ENCODE measurements around the gene GSN. TPM values are rescaled to one million over a fixed set of nuclear protein-coding genes. Genes with fewer than 3 reads are reported as not detected.
"Not testable (repeated sequence)": the region's sequence is repeated elsewhere in the genome, so short reads cannot be mapped to it uniquely, and the experiment has no call there.

Gene GSN
- total RNA-seq, 2 experiments from 2014 or later: 1.9 to 2.2 TPM

- peak; percentile 62 for ATAC-seq
- POLR2A ChIA-PET: no interaction called here
- no peaks in the 10 kb centered on the region for H3K36me3 Mint-ChIP-seq (ENCODE audit: low read depth)
- no peak overlapping the region for H3K4me3 Mint-ChIP-seq
- H3K27me3 Mint-ChIP-seq: no peaks in the 10 kb centered on the region
- H3K9me3 Mint-ChIP-seq: no peaks in the 10 kb centered on the region
- TF ChIP-seq, protein P1, sequence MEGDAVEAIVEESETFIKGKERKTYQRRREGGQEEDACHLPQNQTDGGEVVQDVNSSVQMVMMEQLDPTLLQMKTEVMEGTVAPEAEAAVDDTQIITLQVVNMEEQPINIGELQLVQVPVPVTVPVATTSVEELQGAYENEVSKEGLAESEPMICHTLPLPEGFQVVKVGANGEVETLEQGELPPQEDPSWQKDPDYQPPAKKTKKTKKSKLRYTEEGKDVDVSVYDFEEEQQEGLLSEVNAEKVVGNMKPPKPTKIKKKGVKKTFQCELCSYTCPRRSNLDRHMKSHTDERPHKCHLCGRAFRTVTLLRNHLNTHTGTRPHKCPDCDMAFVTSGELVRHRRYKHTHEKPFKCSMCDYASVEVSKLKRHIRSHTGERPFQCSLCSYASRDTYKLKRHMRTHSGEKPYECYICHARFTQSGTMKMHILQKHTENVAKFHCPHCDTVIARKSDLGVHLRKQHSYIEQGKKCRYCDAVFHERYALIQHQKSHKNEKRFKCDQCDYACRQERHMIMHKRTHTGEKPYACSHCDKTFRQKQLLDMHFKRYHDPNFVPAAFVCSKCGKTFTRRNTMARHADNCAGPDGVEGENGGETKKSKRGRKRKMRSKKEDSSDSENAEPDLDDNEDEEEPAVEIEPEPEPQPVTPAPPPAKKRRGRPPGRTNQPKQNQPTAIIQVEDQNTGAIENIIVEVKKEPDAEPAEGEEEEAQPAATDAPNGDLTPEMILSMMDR (IDR thresholded peaks at IDR 0.05): no peak
- H3K27ac Mint-ChIP-seq: no peak overlapping the region
- peaks cover 29% of the 10 kb centered on the region for H3K4me1 Mint-ChIP-seq (ENCODE audit: low read depth)
- peak; percentile 19 for DNase-seq
- CTCF ChIA-PET: interaction anchor here (1.3 to 2.9 kb wide), 5 partner anchors 9 to 112 kb away, joined by 4 to 11 read pairs (median 4); no protein-coding TSS in a partner anchor
- intact Hi-C loops (cut with micrococcal nuclease): no loop called here
These were observed 19.2 kb downstream of the GSN start for GRCh38 chr9:121286973-121287741.

DNA sequence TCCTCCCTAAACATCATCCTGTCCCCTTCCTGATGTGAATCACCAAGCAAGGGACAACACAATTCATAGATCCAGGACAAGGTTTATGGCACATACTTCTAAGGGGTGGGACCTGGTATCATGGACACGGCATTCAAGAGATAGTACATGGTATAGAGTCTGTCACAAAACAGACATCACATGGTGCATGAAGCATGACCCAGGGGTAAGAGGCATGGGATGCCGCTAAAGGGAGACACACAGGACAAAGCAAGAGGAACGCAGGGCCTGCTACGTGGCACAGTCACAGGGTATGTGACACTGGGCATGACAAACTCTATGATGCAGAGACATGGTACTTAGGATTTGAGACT lies 20.7 kb downstream of the GSN start:
- intact Hi-C loops (cut with micrococcal nuclease): no loop called here
- Mint-ChIP-seq H3K4me1 (ENCODE audit: low read depth) (peaks cover 29% of the 10 kb centered on the region), H3K27me3 (no peaks in the 10 kb centered on the region), H3K36me3 (ENCODE audit: low read depth) (no peaks in the 10 kb centered on the region), H3K4me3 (no peak overlapping the region), H3K9me3 (no peaks in the 10 kb centered on the region), H3K27ac (no peak overlapping the region)
- DNase-seq (no peak), ATAC-seq (no peak)
- TF ChIP-seq, protein P1 (IDR thresholded peaks at IDR 0.05): no peak
- ChIA-PET POLR2A (interaction anchor here (1.9 kb wide), 1 partner anchor 29 kb away, joined by 5 read pairs; no protein-coding TSS in a partner anchor), CTCF (interaction anchor here (1.0 to 1.7 kb wide), 5 partner anchors 10 to 111 kb away, joined by 3 to 4 read pairs (median 4); partner anchors contain the start of gene GSN)

DNA sequence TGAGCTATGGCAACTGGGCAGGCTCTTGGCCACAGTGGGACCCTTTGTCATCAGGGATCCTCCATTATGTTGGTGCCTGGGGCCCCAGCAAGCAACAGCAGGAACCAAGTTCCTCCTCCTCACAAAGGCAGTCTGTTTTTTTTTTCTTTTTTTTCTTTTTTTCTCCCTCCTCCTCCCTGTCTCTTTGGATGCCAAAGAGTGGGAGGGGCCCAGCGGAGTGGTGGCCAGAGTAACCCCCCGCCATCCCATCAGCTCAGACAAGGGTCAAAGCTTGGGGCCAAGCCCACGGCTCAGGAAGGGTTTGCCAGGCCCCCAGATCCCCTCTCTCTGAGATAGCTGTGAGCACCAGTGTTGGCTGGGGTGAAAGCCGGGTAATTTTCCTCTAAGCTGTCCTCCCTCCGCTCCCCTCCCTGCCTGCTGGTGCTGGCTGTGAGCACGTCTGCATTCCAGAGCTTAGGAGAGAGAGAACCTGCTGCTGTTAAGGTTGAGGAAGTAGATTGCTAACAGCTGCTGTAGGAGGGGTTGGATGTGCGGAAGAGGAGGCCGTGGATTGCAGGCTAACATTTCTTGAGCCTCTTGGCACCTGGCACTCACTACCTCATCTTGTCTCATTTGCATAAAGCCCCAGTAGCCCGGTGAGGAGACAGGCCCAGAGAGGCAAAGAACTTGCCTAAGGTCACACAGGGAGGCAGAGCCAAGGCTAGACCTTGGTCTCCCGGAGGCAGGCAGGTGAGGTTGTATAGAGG lies 21.2 kb downstream of the GSN start:
- Mint-ChIP-seq H3K9me3 (no peaks in the 10 kb centered on the region), H3K36me3 (ENCODE audit: low read depth) (no peaks in the 10 kb centered on the region), H3K4me1 (ENCODE audit: low read depth) (peaks cover 29% of the 10 kb centered on the region), H3K27me3 (no peaks in the 10 kb centered on the region), H3K27ac (peak overlapping the region; percentile 34), H3K4me3 (no peak overlapping the region)
- intact Hi-C loops (cut with micrococcal nuclease): no loop called here
- CTCF ChIA-PET: interaction anchor here (0.8 to 1.7 kb wide), 6 partner anchors 10 to 110 kb away, joined by 3 to 4 read pairs (median 4); partner anchors contain the start of gene GSN
- no peak for DNase-seq
- ATAC-seq: no peak
- POLR2A ChIA-PET: interaction anchor here (1.9 kb wide), 1 partner anchor 28 kb away, joined by 5 read pairs; no protein-coding TSS in a partner anchor
- TF ChIP-seq, protein P1 (IDR thresholded peaks at IDR 0.05): no peak

DNA sequence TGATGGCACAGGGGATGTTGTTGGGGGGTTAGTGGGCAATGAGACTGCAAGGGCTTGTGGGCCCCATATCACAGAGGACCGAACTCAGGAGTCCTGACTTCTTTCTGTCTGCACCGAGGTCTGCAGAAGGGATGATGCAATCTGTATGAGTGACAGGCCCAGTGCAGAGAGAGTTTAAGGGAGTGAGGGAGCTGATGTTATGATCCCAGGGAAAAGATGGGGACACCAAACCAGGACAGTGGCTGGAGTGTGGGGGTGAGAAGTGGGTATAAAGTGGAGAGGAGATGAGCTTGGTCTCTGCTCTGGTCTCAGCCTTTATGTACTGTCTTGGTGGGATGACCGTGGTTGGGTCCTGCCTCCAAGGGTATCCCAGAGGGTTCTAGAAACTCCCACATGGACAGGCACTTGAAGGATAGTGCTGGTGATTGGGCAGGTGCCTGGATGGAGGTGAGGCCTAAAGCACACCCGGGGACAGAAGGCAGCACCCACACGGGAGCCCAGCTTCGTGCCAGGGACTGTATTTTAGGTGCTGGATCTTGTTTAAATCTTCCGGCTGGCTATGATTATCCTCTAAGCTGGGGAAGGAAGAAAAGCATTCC lies 21.9 kb downstream of the GSN start:
- peak overlapping the region; percentile 34 for H3K27ac Mint-ChIP-seq
- no peaks in the 10 kb centered on the region for H3K36me3 Mint-ChIP-seq (ENCODE audit: low read depth)
- H3K4me3 Mint-ChIP-seq: no peak overlapping the region
- H3K9me3 Mint-ChIP-seq: no peaks in the 10 kb centered on the region
- no peaks in the 10 kb centered on the region for H3K27me3 Mint-ChIP-seq
- intact Hi-C loops (cut with micrococcal nuclease): no loop called here
- CTCF ChIA-PET: interaction anchor here (0.8 to 1.7 kb wide), 6 partner anchors 9 to 31 kb away, joined by 3 to 4 read pairs (median 4); partner anchors contain the start of gene GSN
- DNase-seq: no peak
- POLR2A ChIA-PET: interaction anchor here (1.9 kb wide), 1 partner anchor 28 kb away, joined by 5 read pairs; no protein-coding TSS in a partner anchor
- peaks cover 29% of the 10 kb centered on the region for H3K4me1 Mint-ChIP-seq (ENCODE audit: low read depth)
- ATAC-seq: no peak
- TF ChIP-seq, protein P1 (IDR thresholded peaks at IDR 0.05): no peak

DNA sequence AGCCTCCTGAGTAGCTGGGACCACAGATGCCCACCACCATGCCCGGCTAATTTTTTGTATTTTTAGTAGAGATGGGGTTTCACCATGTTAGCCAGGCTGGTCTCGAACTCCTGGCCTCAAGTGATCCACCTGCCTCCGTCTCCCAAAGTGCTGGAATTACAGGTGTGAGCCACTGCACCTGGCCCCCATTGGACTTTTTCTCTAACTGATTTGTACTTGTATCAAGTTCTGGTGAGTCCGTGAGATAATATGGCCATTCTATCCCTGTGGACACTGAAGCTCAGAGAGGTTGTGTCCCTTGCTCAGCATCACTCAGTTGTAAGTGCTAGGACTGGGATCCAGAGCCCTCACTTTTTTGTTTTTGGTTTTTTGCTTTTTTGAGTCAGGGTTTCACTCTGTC lies 23.6 kb downstream of the GSN start:
- intact Hi-C loops (cut with micrococcal nuclease); H3K36me3 Mint-ChIP-seq (ENCODE audit: low read depth); H3K4me3 Mint-ChIP-seq; H3K27ac Mint-ChIP-seq; POLR2A ChIA-PET; ATAC-seq; H3K27me3 Mint-ChIP-seq; H3K9me3 Mint-ChIP-seq; DNase-seq: not testable (repeated sequence)
- CTCF ChIA-PET: interaction anchor here (0.9 kb wide), 1 partner anchor 13 kb away, joined by 3 read pairs; no protein-coding TSS in a partner anchor
- peaks cover 18% of the 10 kb centered on the region for H3K4me1 Mint-ChIP-seq (ENCODE audit: low read depth)

Measured in activated CD8-positive, alpha-beta T cell treated with anti-CD3 and anti-CD28 coated beads for 36 hours (primary cell).